SK-N-SH treated with all-trans-retinoic acid at 6 μM for 48 hours (cell line): Measurements from ENCODE around the gene RASGEF1B.

ENCODE experiments used
- ATAC-seq: fragments of 200-7000 bp; cut with Tn5 transposase; 3 replicates; pipeline ENCODE4 v1.9.1; 2020; ENCODE audit warnings: mild to moderate bottlenecking, moderate library complexity
- ARNTL ChIP-seq: fragments of 450-650 bp; formaldehyde crosslinking; IDR thresholded peaks from 2 replicates; pipeline ENCODE4 v1.5.0; 2020; ENCODE audit warnings: low read depth, mild to moderate bottlenecking, moderate library complexity, borderline replicate concordance
- BACH2 ChIP-seq: fragments of 250-450 bp; sonication (Bioruptor Pico); IDR thresholded peaks from 2 replicates; pipeline ENCODE4 v1.9.0; 2021; ENCODE audit warnings: mild to moderate bottlenecking, borderline replicate concordance
- CSDC2 ChIP-seq: fragments of 250-450 bp; sonication (Bioruptor Pico); IDR thresholded peaks from 2 replicates; pipeline ENCODE4 v1.5.0; 2020; ENCODE audit warnings: mild to moderate bottlenecking, moderate library complexity
- CSRNP3 ChIP-seq: fragments of 250-450 bp; sonication (Bioruptor Pico); IDR thresholded peaks from 2 replicates; pipeline ENCODE4 v1.5.1; 2021; ENCODE audit warnings: mild to moderate bottlenecking, moderate library complexity
- ESRRG ChIP-seq: fragments of 250-450 bp; sonication (Bioruptor Pico); IDR thresholded peaks from 2 replicates; pipeline ENCODE4 v1.6.1; 2021; ENCODE audit warnings: mild to moderate bottlenecking
- GLIS3 ChIP-seq: fragments of 250-450 bp; sonication (Bioruptor Pico); IDR thresholded peaks from 2 replicates; pipeline ENCODE4 v1.5.0; 2020; ENCODE audit warnings: mild to moderate bottlenecking, moderate library complexity
- ISL1 ChIP-seq: fragments of 250-450 bp; sonication (Bioruptor Pico); IDR thresholded peaks from 2 replicates; pipeline ENCODE4 v2.1.2; 2022; ENCODE audit warnings: mild to moderate bottlenecking, moderate library complexity
- OSR1 ChIP-seq: fragments of 250-450 bp; sonication (Bioruptor Pico); IDR thresholded peaks from 2 replicates; pipeline ENCODE4 v1.8.0; 2022; ENCODE audit warnings: moderate library complexity, mild to moderate bottlenecking, inconsistent platforms
- PATZ1 ChIP-seq: fragments of 250-450 bp; sonication (Bioruptor Pico); IDR thresholded peaks from 2 replicates; pipeline ENCODE4 v1.8.0; 2020; ENCODE audit warnings: mild to moderate bottlenecking, moderate library complexity, borderline replicate concordance
- POU6F1 ChIP-seq: fragments of 250-450 bp; sonication (Bioruptor Pico); IDR thresholded peaks from 2 replicates; pipeline ENCODE4 v1.8.0; 2021; ENCODE audit warnings: low read depth, mild to moderate bottlenecking, moderate library complexity, borderline replicate concordance
- PPARA ChIP-seq: fragments of 250-450 bp; sonication (Bioruptor Pico); IDR thresholded peaks from 2 replicates; pipeline ENCODE4 v1.5.0; 2020; ENCODE audit warnings: mild to moderate bottlenecking, borderline replicate concordance
- RARB ChIP-seq: fragments of 250-450 bp; sonication (Bioruptor Pico); IDR thresholded peaks from 2 replicates; pipeline ENCODE4 v1.8.0; 2021; ENCODE audit warnings: mild to moderate bottlenecking, moderate library complexity
- SNAI2 ChIP-seq: fragments of 250-450 bp; sonication (Bioruptor Pico); IDR thresholded peaks from 2 replicates; pipeline ENCODE4 v1.5.0; 2020; ENCODE audit warnings: mild to moderate bottlenecking, moderate library complexity
- TCF4 ChIP-seq: fragments of 250-450 bp; sonication (Bioruptor Pico); IDR thresholded peaks from 2 replicates; pipeline ENCODE4 v1.8.0; 2021; ENCODE audit warnings: mild to moderate bottlenecking, moderate library complexity, borderline replicate concordance
- TOX ChIP-seq: fragments of 250-450 bp; sonication (Bioruptor Pico); IDR thresholded peaks from 2 replicates; pipeline ENCODE4 v1.8.0; 2021; ENCODE audit warnings: mild to moderate bottlenecking, moderate library complexity, borderline replicate concordance
- ZC3H10 ChIP-seq: fragments of 250-450 bp; sonication (Bioruptor Pico); IDR thresholded peaks from 2 replicates; pipeline ENCODE4 v1.5.1; 2021; ENCODE audit warnings: mild to moderate bottlenecking, moderate library complexity
- ZFP3 ChIP-seq: fragments of 250-450 bp; sonication (Bioruptor Pico); IDR thresholded peaks from 2 replicates; pipeline ENCODE4 v1.5.0; 2020; ENCODE audit warnings: mild to moderate bottlenecking, moderate library complexity
- ZFP30 ChIP-seq: fragments of 450-650 bp; formaldehyde crosslinking; IDR thresholded peaks from 2 replicates; pipeline ENCODE4 v1.5.0; 2022; ENCODE audit warnings: mild to moderate bottlenecking, moderate library complexity
- ZNF565 ChIP-seq: fragments of 450-650 bp; formaldehyde crosslinking; conservative IDR thresholded peaks from 2 replicates; pipeline ENCODE4 v1.5.0; 2020; ENCODE audit warnings: low read depth, mild to moderate bottlenecking, moderate library complexity
- TF ChIP-seq, protein P1 (sequence below): fragments of 250-450 bp; sonication (Bioruptor Pico); IDR thresholded peaks from 2 replicates; pipeline ENCODE4 v1.5.0; 2020; ENCODE audit warnings: mild to moderate bottlenecking, moderate library complexity
- TF ChIP-seq, protein P2 (sequence below): fragments of 250-450 bp; sonication (Bioruptor Pico); IDR thresholded peaks from 2 replicates; pipeline ENCODE4 v1.5.1; 2020; ENCODE audit warnings: low read depth, mild to moderate bottlenecking, moderate library complexity

Gene RASGEF1B

GRCh38 chr4:81453024-81453423 lies 18.7 kb downstream of the RASGEF1B start:
- ATAC-seq = no peak
- TF ChIP-seq CSDC2 (no peak), OSR1 (no peak), CSRNP3 (CRISPR knock-in tag) (no peak), ZFP3 (CRISPR knock-in tag) (no peak), ESRRG (CRISPR knock-in tag) (no peak), ZNF565 (CRISPR knock-in tag) (no peak), GLIS3 (CRISPR knock-in tag) (no peak), ZC3H10 (CRISPR knock-in tag) (no peak), RARB (CRISPR knock-in tag) (no peak), SNAI2 (CRISPR knock-in tag) (no peak), ISL1 (CRISPR knock-in tag) (no peak), TCF4 (CRISPR knock-in tag) (no peak), POU6F1 (CRISPR knock-in tag) (no peak), BACH2 (CRISPR knock-in tag) (no peak), TOX (no peak), ARNTL (CRISPR knock-in tag) (no peak), PATZ1 (CRISPR knock-in tag) (no peak), PPARA (CRISPR knock-in tag) (no peak)
- TF ChIP-seq, protein P1, sequence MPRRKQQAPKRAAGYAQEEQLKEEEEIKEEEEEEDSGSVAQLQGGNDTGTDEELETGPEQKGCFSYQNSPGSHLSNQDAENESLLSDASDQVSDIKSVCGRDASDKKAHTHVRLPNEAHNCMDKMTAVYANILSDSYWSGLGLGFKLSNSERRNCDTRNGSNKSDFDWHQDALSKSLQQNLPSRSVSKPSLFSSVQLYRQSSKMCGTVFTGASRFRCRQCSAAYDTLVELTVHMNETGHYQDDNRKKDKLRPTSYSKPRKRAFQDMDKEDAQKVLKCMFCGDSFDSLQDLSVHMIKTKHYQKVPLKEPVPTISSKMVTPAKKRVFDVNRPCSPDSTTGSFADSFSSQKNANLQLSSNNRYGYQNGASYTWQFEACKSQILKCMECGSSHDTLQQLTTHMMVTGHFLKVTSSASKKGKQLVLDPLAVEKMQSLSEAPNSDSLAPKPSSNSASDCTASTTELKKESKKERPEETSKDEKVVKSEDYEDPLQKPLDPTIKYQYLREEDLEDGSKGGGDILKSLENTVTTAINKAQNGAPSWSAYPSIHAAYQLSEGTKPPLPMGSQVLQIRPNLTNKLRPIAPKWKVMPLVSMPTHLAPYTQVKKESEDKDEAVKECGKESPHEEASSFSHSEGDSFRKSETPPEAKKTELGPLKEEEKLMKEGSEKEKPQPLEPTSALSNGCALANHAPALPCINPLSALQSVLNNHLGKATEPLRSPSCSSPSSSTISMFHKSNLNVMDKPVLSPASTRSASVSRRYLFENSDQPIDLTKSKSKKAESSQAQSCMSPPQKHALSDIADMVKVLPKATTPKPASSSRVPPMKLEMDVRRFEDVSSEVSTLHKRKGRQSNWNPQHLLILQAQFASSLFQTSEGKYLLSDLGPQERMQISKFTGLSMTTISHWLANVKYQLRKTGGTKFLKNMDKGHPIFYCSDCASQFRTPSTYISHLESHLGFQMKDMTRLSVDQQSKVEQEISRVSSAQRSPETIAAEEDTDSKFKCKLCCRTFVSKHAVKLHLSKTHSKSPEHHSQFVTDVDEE = no peak
- TF ChIP-seq, protein P2, sequence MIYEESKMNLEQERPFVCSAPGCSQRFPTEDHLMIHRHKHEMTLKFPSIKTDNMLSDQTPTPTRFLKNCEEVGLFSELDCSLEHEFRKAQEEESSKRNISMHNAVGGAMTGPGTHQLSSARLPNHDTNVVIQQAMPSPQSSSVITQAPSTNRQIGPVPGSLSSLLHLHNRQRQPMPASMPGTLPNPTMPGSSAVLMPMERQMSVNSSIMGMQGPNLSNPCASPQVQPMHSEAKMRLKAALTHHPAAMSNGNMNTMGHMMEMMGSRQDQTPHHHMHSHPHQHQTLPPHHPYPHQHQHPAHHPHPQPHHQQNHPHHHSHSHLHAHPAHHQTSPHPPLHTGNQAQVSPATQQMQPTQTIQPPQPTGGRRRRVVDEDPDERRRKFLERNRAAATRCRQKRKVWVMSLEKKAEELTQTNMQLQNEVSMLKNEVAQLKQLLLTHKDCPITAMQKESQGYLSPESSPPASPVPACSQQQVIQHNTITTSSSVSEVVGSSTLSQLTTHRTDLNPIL (CRISPR knock-in tag) = no peak

DNA sequence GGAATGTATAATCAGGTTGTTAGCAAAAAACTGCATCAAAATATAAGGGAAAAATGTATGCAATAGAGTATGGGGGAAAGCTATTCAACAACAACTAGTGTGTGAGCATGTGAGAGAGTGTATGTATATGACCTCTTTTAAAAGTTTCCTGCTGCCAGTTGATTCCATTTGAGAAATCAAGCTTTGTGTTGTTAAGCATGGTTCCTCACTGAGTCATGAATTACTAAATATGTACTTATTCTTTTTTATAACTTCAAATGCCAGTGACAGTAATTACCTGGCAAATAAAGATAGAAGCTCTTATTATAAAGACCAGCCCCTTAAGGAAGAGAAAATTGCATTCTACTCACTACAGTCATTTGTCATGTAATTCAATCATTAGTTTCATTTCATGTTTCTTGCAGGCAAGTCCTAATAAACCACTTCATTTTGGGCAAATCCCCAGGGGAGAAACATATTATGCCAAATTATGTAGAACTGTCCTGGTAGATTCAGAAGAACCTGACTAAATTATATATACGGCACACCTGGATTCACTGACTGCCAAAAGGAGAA lies 19.2 kb downstream of the RASGEF1B start:
- no peak for TF ChIP-seq TCF4 (CRISPR knock-in tag)
- no peak for TF ChIP-seq ZFP30
- TF ChIP-seq TOX = no peak
- TF ChIP-seq ARNTL (CRISPR knock-in tag) = no peak
- no peak for TF ChIP-seq RARB (CRISPR knock-in tag)
- TF ChIP-seq PATZ1 (CRISPR knock-in tag) = no peak
- TF ChIP-seq ZC3H10 (CRISPR knock-in tag) = no peak
- TF ChIP-seq PPARA (CRISPR knock-in tag) = no peak
- TF ChIP-seq BACH2 (CRISPR knock-in tag) = no peak
- ATAC-seq = no peak
